Hair follicle dermal papilla cell (primary cell): Measurements from ENCODE around the gene GTF2F1. TPM values are rescaled to one million over a fixed set of nuclear protein-coding genes. Genes with fewer than 3 reads are reported as not detected.

Experiments used
- small RNA-seq: library from RNA; depleted of rRNA; stranded (forward); fragments of <200 nt; gene quantifications from one replicate; pipeline ENCODE3, GENCODE V24; 2012
- total RNA-seq: library from RNA; depleted of rRNA; stranded (reverse); fragments of >200 nt; gene quantifications from 2 replicates; pipeline ENCODE4 v1.2.3, GENCODE V29; 2012

GTF2F1 gene, protein sequence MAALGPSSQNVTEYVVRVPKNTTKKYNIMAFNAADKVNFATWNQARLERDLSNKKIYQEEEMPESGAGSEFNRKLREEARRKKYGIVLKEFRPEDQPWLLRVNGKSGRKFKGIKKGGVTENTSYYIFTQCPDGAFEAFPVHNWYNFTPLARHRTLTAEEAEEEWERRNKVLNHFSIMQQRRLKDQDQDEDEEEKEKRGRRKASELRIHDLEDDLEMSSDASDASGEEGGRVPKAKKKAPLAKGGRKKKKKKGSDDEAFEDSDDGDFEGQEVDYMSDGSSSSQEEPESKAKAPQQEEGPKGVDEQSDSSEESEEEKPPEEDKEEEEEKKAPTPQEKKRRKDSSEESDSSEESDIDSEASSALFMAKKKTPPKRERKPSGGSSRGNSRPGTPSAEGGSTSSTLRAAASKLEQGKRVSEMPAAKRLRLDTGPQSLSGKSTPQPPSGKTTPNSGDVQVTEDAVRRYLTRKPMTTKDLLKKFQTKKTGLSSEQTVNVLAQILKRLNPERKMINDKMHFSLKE
- total RNA-seq = 45.9 and 46.8 TPM in 2 replicates

DNA sequence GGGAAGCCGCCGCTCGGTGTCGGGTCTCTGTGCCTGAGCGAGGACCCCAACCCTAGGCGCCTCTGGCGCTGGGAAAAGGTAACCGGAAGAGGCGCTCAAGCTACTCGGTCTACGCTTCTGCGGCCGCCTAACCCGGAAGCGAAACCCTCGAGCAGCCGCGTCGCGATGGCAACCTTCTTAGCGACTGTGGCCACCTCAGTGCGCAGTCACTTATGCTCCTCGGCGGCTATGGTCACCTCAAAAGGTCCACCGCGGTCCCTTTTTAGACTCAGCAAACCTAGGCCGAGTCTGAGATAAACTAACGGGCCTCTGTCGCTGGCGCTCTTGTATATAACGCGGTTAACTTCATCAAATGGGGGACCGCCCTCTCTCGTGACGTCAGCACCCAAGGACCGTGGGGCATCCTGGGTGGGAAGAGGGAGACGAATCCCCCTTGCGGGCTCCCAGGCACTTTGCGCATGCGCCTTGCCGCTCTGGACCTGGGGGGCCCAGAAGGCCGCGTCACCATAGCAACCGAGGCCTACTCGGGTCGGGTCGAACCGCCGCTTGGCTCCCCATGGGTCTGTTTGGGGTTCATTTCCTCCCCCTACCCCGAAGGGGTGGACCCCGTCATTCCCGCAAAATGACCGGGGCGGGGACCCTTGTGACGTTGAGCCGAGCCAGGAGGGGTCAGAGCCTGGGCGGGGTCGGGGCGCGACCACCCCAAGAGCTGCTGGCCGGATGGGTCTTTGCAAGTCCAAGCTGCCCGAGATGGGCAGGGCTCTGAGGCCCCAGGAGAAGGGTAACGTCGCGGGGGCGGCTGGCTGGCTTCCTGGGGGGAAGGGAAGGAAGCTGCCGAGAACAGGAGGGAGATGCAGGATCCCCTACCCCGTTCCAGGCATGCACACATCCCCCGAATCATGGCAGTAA lies at the start of gene GTF2F1:
GTF2F1 (minus strand) TSS at position 91 of the 909 bp plus-strand sequence. CDS start 169 bp downstream, outside the sequence.

DNA sequence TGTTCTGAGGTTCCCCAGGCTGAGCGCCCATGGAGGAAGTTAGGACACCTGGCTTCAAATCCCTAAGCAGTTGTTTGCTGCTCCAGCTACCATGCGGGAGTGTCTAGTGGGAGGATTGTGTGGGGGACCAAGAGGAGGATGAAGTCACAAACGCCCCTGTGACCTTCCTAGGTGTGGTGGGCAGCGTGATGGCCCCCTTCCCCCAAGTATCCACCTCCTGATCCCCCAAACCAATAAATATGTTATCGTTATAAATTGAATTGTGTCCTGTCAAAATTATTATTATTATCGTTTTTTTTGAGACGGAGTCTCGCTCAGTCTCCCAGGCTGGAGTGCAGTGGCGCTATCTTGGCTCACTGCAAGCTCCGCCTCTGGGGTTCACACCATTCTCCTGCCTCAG lies 40.7 kb upstream of the GTF2F1 start, which contains the start of gene SLC25A41:
SLC25A41 (minus strand) TSS at position 101 of the 400 bp plus-strand sequence; CDS start at position 31, 70 bp downstream.

DNA sequence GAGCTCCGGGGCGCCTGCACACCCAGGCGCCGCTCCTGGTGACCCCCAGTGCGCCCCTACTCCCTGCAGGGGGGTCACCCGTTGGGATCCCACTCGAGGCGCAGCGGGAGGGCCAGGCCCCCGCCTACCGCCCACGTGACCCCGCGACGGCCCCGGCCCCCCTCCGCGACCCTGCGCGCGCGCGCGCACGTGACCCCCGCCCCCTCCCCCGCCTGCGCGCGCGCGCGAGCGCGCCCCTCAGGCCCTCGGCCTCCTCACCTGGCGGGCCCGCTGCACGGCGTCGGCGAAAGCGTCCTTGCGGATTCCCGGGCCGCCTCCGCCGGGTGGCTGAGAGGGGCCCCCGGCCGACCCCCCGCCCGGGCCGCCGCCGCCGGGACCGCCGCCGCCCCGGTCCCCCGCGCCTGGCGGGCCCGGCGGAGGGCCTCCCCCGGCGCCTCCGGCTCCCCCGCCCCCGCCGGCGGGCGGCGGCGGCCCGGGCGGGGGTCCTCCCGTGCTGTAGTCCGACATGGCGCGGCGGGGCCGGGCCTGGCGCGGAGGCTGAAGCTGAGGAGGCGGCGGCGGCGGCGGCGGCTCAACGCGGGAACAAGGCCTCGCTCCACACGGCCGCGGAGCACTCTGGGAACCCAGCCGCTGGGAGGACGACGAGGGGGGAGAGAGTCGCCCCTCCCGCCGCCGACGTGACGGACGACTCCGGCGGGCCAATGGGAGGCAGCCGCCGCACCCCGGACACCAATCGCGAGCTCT lies 31.4 kb upstream of the GTF2F1 start, which contains the start of gene KHSRP:
KHSRP (minus strand) TSS at position 617 of the 744 bp plus-strand sequence; CDS start at position 507, 110 bp downstream.

DNA sequence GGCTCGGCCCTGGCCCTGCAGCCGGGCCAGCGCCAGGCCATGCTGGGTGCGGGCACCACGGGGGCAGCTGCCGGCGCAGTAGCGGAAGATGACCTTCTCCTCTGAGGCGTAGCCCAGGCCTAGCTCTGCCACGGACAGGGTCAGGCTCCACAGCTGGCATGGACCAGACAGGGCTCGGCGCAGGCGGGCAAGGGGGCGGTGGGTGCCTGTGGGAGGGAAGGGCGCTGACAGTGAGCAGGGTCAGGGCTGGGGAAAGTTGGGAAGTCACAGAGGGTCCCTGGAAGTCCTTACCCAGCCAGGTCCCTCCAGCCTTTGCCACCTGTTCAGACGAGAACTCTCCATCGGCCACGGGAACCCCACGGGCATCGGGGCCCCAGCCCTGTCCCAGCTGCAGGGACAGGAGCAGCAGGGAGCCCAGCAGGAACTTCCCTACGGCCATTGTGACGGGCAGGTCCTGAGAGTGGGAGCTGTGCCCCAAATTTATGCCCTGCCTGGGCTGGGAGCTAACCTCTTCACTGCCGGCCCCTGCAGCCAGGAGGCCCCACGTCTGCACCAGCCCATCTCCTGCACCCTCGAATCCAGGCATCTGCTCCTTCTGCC lies 17.5 kb downstream of the GTF2F1 start, which contains the start of gene PSPN:
PSPN (minus strand) TSS at position 523 of the 600 bp plus-strand sequence; CDS start at position 439, 84 bp downstream.

DNA sequence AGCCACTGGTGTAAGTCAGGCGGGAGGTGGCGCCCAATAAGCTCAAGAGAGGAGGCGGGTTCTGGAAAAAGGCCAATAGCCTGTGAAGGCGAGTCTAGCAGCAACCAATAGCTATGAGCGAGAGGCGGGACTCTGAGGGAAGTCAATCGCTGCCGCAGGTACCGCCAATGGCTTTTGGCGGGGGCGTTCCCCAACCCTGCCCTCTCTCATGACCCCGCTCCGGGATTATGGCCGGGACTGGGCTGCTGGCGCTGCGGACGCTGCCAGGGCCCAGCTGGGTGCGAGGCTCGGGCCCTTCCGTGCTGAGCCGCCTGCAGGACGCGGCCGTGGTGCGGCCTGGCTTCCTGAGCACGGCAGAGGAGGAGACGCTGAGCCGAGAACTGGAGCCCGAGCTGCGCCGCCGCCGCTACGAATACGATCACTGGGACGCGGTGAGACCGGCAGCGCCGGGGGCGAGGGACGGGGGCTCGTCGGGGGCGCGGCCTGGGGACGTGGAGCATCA lies 20.3 kb downstream of the GTF2F1 start, which contains the start of gene ALKBH7:
ALKBH7 (plus strand) TSS at position 201 of the 502 bp plus-strand sequence; CDS start at position 228, 27 bp downstream.

DNA sequence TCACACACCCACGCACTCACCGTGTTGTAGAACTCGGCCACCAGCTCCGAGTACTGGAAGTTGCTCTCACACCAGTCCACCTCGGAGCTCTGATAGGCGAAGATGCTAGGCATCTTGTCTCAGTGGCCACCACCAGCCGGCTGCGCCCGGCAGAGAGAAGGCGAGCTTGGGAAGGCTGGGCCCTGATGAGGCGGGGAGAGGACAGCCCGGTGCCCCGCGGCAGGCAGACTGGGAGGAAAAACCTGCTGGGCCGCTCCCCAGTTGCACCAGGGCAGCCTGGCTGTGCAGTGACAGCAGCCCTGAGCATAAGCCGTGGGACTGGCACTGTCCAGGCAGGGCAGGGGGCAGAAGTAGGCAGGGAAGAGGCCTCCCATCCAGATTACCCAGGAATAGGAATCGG lies 59.5 kb downstream of the GTF2F1 start, which contains the start of gene ACER1:
ACER1 (minus strand) TSS at position 174 of the 400 bp plus-strand sequence; CDS start at position 113, 61 bp downstream.

Small RNAs within 50 kb of the gene (small RNA-seq; reads per million reads assigned to genes)
- gene MIR6790 (not detected), gene MIR6885 (not detected)

Other genes starting within 250 kb of the GTF2F1 start
- 21.6 and 22.2 TPM in 2 replicates for gene MLLT1, start 113.2 kb downstream of the GTF2F1 start, total RNA-seq
- not detected in 2 replicates for gene ACER1, start 59.6 kb downstream of the GTF2F1 start, total RNA-seq
- gene CLPP, start 31.6 kb downstream of the GTF2F1 start, total RNA-seq = 34.1 and 41.7 TPM in 2 replicates
- gene ALKBH7, start 20.4 kb downstream of the GTF2F1 start, total RNA-seq = 42.0 and 54.8 TPM in 2 replicates
- 0.97 and 2.9 TPM in 2 replicates for gene PSPN, start 17.2 kb downstream of the GTF2F1 start, total RNA-seq
- gene KHSRP, start 31.6 kb upstream of the GTF2F1 start, total RNA-seq = 104 and 115 TPM in 2 replicates
- gene SLC25A41, start 40.6 kb upstream of the GTF2F1 start, total RNA-seq = 0.12 and 0.16 TPM in 2 replicates
- gene SLC25A23, start 66.6 kb upstream of the GTF2F1 start, total RNA-seq = 71.8 and 74.3 TPM in 2 replicates
- gene CRB3, start 71.1 kb upstream of the GTF2F1 start, total RNA-seq = not detected in 2 replicates
- gene DENND1C, start 88.6 kb upstream of the GTF2F1 start, total RNA-seq = not detected in 2 replicates
- not detected in 2 replicates for gene TUBB4A, start 109.1 kb upstream of the GTF2F1 start, total RNA-seq
- gene TNFSF9, start 137.9 kb upstream of the GTF2F1 start, total RNA-seq = 5.7 and 7.5 TPM in 2 replicates
- not detected in 2 replicates for gene CD70, start 198.0 kb upstream of the GTF2F1 start, total RNA-seq